Measurements from ENCODE around the gene PMEPA1.

The PMEPA1 gene

GRCh38 chr20:57618764-57619050 lies 91.1 kb downstream of the PMEPA1 start:
- DNase-seq: no peak

DNA sequence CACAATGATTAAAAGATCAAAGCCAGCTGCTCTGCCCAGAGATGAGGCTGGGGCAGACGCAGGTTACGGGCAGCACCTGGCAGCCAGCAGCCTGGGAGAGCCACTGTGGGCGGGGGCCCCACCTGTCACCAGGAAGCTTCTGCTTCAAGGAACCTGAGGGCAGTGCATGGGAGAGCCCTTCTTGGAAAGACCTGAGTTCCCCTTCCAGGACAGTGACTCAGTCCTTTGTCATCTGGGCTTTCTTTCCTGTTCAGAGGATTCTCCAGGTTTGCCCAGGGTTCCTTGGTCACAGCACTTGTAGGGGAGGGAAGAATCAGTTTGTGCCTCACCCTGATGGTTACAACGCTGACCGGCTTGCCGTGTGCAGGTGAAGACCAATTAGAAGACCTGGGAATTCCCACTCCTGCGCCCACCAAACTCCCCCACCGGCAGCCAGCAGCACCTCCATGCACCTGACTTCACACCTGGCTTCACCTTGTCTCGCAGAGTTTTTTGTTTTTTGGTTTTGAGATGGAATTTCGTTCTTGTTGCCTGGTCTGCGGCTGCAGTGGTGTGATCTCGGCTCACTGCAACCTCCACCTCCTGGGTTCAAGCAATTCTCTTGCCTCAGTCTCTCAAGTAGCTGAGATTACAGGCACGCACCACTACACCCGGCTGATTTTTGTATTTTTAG lies 91.6 kb downstream of the PMEPA1 start:
- DNase-seq: peak; percentile 33 to 40

DNA sequence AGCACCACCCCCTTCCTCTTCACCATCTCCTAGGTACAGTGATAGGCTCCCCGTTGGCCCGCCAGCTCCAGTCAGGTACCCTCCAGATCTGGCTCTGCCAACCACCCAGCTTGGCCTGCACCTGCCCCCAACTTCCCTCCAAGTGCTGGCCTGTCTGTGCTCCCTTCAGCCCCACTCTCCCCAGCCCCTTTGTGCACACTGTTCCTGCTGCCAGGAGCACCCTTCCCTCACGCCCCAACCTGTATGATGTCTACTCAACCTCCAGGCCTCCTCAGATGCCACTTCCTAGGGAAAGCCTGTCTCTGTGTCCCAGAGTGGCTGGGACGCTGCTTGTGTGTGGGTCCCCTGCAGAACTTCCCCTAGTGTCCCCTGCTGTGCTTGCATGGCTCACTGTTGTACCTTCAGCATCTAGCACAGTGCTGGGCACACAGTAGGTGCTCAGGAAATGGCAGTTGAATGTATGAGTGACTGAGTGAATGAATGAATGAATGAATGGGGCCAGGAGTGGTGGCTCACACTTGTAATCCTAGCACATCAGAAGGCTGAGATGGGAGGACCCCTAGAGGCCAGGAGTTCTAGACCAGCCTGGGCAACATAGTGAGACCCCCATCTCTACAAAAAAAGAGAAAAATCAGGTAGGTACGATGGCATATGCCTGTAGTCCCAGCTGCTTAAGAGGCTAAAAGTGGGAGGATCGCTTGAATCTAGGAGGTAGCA lies 92.6 kb downstream of the PMEPA1 start:
- DNase-seq: no peak

GRCh38 chr20:57616143-57616951 lies 93.5 kb downstream of the PMEPA1 start:
- no peak for DNase-seq

GRCh38 chr20:57615445-57615811 lies 94.4 kb downstream of the PMEPA1 start:
- DNase-seq: no peak

DNA sequence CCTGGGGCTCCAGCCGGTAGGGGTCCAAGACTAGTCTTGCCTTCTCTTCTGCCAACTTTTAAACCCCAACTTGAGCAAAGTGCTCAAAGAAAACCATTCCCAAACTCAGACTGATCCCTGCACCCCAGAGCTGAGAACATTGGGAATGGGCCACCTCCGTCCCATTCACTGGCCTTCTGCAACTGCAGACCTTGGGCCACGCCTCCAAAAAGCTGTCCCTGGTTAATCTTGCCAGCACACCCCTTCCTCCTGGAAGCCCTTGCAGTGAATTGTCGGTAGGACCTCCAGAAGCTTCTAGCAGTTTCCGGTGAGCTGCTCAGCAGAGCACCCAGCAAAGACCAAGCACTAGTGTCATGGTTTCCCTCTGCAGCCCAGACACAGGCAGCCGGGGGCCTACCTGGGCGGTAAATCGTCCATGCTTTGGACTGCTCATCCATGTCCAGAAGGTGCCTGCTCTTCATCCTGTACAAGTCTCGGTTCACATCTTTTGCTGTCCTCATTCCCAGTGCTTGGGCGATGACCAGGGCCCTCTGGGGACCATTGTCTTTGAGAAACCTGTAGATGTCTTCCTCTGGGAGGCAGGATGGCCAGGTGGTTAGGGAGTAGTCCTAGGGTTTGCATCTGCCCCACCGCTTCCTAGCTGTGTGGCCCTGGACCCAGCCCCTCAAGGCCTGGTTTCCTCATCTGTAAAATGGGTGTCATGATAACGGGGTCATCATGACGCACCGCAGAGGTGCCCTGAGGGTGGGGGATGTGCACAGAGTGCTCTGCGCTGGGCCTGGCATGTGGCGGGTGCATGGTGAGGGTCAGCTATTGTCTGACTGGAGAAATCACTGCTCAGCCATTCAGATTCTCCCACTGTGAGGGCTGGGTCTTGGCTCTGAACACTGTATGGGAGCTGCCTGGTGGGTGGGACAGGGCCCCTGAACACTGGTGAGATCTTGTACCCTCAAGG lies 95.0 kb downstream of the PMEPA1 start:
- DNase-seq: no peak

- DNase-seq: no peak
Observed at GRCh38 chr20:57613481-57613921, 96.3 kb downstream of the PMEPA1 start.

- DNase-seq: no peak
Observed at GRCh38 chr20:57612916-57613315, 96.9 kb downstream of the PMEPA1 start.

GRCh38 chr20:57612436-57612835 lies 97.4 kb downstream of the PMEPA1 start:
- DNase-seq: no peak

DNA sequence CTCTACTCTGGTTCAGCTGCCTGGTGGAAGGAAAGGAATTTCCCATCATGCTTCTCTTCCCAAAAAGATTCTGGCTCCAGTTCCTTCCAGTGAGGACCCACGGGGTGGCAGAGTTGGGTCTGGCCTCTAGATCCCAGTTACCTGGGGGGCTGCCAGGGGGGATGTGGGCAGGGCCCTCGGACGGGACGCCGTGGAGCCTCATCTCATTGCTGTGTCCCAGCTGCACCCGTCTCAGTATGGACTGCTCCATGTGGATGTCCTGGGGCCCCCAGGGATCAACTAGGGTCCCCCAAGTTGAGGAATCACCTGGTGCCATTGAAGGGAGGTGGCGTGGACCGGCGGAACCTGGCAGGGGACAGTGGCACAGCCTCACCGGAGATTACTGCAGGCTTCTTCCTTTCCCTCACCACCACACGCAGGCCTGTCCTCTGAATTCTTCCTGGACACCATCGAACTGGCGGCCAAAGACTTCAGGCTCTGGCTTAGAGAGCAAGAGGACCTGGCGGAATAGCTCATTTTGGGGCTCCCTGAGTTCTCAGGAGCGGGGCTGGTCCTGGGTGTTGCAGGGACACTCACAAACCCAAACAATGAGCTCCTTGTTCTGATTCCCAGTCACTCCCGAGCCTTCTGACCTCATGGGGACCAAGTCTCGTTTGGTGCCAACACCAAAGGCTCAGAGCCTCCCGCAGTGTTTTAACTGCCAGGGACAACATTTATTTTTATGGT lies 98.1 kb downstream of the PMEPA1 start:
- DNase-seq: no peak

GRCh38 chr20:57610261-57610952 lies 99.4 kb downstream of the PMEPA1 start:
- no peak for DNase-seq

GRCh38 chr20:57609842-57610167 lies 100.0 kb downstream of the PMEPA1 start:
- no peak for DNase-seq

DNA sequence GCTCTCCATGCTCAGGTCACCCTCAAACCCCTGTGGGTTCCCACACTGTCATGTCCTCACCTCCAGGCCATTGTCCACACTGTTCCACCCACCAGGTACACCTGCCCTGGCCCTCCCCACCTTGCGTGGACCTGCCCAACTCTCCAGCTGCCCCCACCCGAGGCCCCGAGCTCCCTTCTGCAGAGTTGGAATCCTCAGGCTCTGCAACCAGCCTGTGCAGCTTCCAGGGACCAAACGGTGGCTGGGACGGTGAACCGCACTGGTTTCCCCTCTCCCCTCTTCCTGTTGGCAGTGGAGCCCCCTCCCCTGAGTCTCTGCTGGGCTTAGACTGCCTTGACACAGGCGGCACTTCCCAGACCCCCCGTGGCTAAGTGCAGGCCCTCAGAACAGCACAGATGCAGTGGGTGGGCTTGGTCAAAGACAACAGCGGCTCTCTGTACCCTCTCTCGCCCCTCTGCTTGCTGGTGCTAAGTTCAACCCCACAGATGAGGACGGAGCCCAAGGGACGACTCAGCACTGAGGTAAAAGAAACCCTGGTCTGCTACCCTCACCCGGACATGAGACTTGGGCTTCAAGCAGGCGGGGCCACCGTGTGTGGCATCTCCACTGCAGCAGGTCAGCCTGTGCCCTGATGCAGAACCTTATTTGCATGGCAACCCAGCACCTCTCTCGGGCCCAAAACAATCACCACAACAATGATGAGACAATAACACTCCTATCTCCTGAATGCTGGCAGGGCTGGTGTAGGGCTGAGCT lies 100.6 kb downstream of the PMEPA1 start:
- DNase-seq: no peak

DNA sequence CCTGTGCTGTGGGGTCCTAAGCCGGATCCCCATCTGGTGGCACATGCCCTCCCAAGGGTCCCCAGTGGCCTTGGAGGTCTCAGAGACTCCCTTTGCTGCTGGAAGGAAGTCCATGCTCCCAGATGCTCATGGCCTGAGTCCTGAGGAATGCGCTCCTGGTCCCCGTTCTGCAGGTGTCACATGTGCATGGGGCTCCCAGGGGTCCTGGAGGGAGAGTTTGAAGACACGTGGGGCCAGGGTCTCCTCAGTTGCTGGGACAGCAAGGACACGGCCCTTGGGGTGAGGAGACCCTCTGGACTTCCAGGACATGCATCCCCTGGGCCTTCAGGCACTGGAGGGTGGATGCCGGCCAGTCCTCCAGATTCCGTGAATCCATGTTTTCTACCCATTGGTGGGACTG lies 101.3 kb downstream of the PMEPA1 start:
- no peak for DNase-seq

- no peak for DNase-seq
Observed at GRCh38 chr20:57605878-57606277, 103.9 kb downstream of the PMEPA1 start.

- no peak for DNase-seq
Observed at GRCh38 chr20:57605045-57605444, 104.8 kb downstream of the PMEPA1 start.

GRCh38 chr20:57603120-57603519 lies 106.7 kb downstream of the PMEPA1 start:
- DNase-seq: no peak

- no peak for DNase-seq
Observed at GRCh38 chr20:57601737-57602136, 108.1 kb downstream of the PMEPA1 start.

GRCh38 chr20:57601211-57601570 lies 108.6 kb downstream of the PMEPA1 start:
- DNase-seq: no peak

GRCh38 chr20:57600320-57601210 lies 109.2 kb downstream of the PMEPA1 start:
- no peak for DNase-seq
